ENCODE data around the gene LECT2.

LECT2 gene

DNA sequence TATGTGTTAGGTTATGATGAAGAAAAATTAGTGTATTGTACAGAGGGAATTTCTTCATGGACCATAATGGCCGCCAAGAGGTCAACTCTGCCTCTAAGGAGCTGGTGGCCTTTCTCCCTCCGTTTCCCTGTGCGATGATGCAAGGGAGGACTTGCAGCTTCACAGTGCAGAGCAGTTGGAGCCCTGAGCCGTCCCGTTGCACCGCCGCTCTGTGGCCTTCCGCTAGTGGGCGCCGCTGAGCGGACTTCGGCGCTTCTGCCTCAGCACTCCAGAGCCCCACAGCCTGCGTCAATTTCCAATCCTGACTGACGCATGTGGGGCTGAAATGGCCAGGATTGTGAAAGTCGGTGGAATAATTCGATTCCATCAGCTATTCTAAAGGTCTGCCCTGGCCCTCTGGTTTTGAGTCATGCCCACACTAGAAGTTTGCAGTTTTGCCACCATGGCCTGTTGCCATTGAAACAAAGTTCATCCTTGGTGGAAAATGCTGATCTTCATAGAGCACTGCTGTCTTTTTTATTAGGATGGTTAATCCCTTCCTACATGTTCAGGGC, 22.7 kb upstream of the LECT2 start:
- Histone ChIP-seq H3K27ac (replicated peaks) (no peak overlapping the region), H3K27me3 (ENCODE audit: insufficient read depth, poor library complexity, severe bottlenecking) (no peaks in the 10 kb centered on the region), H3K4me3 (replicated peaks; ENCODE audit: insufficient read depth, low read length) (no peak overlapping the region)
- DNase-seq (ENCODE audit: low read depth in 1 of 2, low spot score in 1 of 2), result no peak
- TF ChIP-seq GABPA (IDR thresholded peaks at IDR 0.05; ENCODE audit: low read depth) (no peak), SPI1 (IDR thresholded peaks at IDR 0.05; ENCODE audit: borderline replicate concordance, low read depth) (no peak), CTCF (IDR thresholded peaks at IDR 0.05; ENCODE audit: insufficient read depth, low read length) (no peak), POLR2AphosphoS5 (IDR thresholded peaks at IDR 0.05; ENCODE audit: low read depth) (no peak), REST (IDR thresholded peaks at IDR 0.05; ENCODE audit: insufficient replicate concordance, low read depth) (no peak)

- TF ChIP-seq REST (IDR thresholded peaks at IDR 0.05; ENCODE audit: insufficient replicate concordance, low read depth), result no peak
- no peak for DNase-seq (ENCODE audit: low read depth in 1 of 2, low spot score in 1 of 2)
- H3K27me3 ChIP-seq (ENCODE audit: insufficient read depth, poor library complexity, severe bottlenecking), result no peaks in the 10 kb centered on the region
- H3K27ac ChIP-seq (replicated peaks), result no peak overlapping the region
- H3K4me3 ChIP-seq (replicated peaks; ENCODE audit: insufficient read depth, low read length), result no peak overlapping the region
Measured at GRCh38 chr5:135976216-135976615, 21.4 kb upstream of the LECT2 start.

DNA sequence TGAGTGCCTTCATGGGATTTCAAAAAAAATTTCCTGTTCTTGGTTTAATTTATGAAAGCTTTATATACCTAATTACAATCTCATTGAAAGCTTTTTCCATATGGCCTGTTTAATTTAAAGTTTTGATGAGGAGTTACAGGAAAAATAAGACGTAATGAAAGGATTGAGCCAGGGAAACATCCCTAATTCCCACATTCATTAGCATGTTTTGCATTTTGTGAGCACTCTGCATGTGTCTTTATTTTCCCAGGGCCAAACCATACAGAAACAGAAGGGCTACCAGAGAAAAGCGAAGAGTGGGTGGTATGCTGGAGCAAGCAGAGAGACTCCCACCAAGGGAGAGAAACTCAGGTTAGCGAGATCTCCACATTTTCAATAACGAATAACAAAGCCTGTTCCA, 20.3 kb upstream of the LECT2 start:
- no peak overlapping the region for H3K27ac ChIP-seq (replicated peaks)
- TF ChIP-seq SPI1 (IDR thresholded peaks at IDR 0.05; ENCODE audit: borderline replicate concordance, low read depth) (no peak), CTCF (IDR thresholded peaks at IDR 0.05; ENCODE audit: insufficient read depth, low read length) (no peak), GABPA (IDR thresholded peaks at IDR 0.05; ENCODE audit: low read depth) (no peak), REST (IDR thresholded peaks at IDR 0.05; ENCODE audit: insufficient replicate concordance, low read depth) (no peak), POLR2AphosphoS5 (IDR thresholded peaks at IDR 0.05; ENCODE audit: low read depth) (no peak)
- DNase-seq (ENCODE audit: low read depth in 1 of 2, low spot score in 1 of 2), result no peak

More for the DNA sequence above, 20.3 kb upstream of the LECT2 start:
- Histone ChIP-seq H3K4me3 (replicated peaks; ENCODE audit: insufficient read depth, low read length) (no peak overlapping the region), H3K27me3 (ENCODE audit: insufficient read depth, poor library complexity, severe bottlenecking) (no peaks in the 10 kb centered on the region)
